ENCODE results near the gene SYN1.

DNA sequence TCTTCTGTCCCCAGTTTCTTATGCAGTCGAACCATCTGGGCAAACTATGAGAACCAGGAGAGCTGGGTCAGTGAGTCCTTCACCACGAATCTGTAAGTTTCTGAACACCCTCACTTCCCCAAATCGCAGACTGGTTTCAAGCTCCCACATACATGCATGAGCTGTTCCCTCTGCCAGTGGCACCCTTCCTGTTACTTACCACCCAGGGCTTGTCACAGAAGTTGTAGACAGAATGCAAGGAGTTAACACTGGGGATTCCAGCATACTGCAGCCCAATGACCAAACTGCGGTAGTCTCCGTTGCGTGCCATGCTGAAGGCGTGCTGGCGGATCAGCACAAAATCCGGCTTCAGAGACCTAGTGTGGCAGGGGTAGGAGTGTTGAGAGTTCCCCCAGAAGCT is 14.6 kb downstream of the SYN1 start:
- no peak for TF ChIP-seq CTCF (IDR thresholded peaks at IDR 0.05)
- TF ChIP-seq POLR2AphosphoS5 (IDR thresholded peaks at IDR 0.05; ENCODE audit: insufficient read depth in 1 of 2, low read depth in 1 of 2), result no peak
- TF ChIP-seq POLR2A (IDR thresholded peaks at IDR 0.05), result no peak

Data from vagina (tissue), 2 donors.